Stimulated activated CD4-positive, alpha-beta T cell treated with anti-CD3 and anti-CD28 coated beads, Interleukin-2, amount 100 ng/mL, for 4 hours (primary cell): Measurements from ENCODE around the gene GNAT1.
"Not testable (repeated sequence)": the region's sequence is repeated elsewhere in the genome, so short reads cannot be mapped to it uniquely, and the experiment has no call there.

Source experiments
- DNase-seq: peaks from one replicate; pipeline ENCODE4 v3.0.0-alpha.2; 2020; ENCODE audit warnings: low read depth

The GNAT1 gene

GRCh38 chr3:50222169-50222528 lies 30.7 kb downstream of the GNAT1 start:
- DNase-seq = no peak

- no peak for DNase-seq
Measured at GRCh38 chr3:50224639-50225038, 33.2 kb downstream of the GNAT1 start.

GRCh38 chr3:50226888-50227389 lies 35.5 kb downstream of the GNAT1 start:
- no peak for DNase-seq

DNA sequence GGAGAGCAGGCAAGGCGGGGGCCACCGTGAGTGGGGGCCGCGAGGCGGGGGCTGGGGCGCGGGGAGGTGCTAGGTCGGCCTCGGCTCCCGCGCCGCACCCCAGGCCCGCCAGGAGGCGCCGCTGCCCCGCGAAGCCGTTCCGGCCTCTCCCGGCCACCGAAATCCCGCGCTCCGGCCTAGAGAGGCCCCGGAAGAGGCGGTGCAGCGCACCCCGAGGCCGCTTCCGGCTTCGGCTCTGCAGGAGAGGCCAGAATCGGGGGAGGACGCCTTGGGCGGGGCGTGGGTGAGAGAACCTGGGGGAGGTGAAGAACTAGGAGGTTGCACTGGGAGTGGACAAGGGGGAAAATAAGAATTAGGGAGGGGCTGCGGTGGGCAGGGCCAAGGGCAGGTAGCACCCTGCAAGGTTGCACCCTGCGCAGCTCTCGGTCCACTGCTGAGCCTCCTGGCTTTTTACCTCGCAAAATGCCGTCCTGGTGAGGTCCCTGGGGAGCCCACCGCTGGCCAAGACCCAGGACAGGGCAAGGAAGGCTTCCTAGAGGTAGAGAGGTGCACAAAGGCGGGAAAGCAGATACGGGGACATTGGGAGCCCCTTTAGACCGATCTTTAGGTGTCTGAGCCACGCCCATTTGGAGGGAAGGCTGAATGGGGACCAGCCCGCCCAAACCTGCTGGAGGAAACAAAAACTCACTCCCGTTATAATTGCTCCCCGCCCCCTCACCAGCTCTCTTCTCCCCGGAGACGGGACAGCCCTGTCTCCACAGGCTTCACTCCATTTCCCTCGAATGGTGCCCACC lies 36.2 kb downstream of the GNAT1 start:
- DNase-seq = peak; percentile 80

DNA sequence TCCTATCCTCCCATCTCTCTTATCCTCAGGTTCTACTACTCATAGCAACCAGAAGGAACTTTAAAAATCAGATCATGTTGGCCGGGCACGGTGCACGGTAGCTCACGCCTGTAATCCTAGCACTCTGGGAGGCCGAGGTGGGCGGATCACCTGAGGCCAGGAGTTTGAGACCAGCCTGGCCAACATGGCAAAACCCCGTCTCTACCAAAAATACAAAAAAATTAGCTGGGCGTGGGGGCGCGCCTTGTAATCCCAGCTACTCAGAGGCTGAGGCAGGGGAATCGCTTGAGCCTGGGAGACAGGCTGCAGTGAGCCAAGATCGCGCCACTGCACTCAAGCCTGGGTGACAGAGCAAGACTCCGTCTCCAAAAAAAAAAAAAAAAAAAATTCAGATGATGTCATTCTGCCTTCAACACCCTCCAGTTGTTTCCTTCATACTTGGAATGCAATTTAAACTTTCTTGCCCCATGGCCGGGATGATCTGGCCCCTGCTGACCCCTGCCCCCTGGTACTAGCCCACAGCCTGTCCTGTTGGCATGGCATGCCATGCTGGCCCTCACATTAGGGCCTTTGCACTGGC lies 36.9 kb downstream of the GNAT1 start:
- DNase-seq = not testable (repeated sequence)

GRCh38 chr3:50229490-50229889 lies 38.1 kb downstream of the GNAT1 start:
- no peak for DNase-seq

DNA sequence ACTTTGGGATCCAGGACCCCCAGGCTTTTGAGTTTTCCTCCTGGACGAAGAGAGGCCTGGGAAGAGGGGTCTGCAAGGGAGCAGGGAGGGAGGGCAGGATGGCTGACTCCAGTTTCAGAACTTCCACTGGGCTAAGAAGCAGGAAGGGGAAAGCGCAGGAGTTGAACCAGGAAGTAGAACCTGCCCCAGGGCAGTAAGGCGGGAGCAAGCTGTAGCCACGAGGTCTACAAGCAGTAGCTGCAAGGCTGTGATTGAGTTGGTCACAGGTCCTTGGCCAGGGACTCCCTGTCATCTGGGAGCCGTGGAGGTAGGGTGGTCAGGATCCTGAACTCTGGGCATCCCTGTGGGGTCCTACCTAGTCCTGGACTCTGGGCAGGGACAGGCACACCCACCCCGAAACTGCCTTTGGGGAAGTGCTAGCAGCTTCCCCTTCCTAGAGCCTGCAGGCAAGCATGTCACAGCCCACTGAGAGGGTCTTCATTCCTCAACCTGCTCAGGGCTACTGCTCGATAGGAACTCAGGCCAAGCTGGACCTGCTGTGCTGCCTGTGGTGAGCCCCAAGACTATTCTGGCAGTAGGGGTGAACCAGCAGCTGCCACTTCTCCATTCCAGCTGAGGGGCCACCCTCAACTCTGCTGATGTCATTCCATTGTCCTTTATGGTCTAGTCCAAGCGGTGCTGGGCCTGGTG lies 38.8 kb downstream of the GNAT1 start:
- DNase-seq = no peak

DNA sequence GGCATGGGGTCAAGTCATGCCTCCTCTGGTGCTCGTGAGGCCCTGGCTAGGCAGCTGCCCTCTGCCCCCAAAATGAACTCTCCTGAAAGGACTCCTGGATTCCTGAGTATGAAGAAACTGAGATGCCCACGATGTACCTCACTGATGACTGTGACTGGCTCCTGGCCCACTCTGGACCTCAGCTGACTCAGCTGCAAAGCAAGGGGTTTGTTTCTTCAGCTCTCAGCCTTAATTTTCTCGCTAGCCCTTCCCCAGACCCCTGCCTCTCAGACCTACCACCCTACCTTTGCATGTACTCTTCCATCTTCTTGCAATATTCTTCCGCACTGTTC lies 39.4 kb downstream of the GNAT1 start:
- DNase-seq = no peak

GRCh38 chr3:50231581-50231980 lies 40.2 kb downstream of the GNAT1 start:
- no peak for DNase-seq

- no peak for DNase-seq
Measured at GRCh38 chr3:50232303-50232702, 40.9 kb downstream of the GNAT1 start.

- no peak for DNase-seq
Measured at GRCh38 chr3:50233176-50233575, 41.8 kb downstream of the GNAT1 start.

DNA sequence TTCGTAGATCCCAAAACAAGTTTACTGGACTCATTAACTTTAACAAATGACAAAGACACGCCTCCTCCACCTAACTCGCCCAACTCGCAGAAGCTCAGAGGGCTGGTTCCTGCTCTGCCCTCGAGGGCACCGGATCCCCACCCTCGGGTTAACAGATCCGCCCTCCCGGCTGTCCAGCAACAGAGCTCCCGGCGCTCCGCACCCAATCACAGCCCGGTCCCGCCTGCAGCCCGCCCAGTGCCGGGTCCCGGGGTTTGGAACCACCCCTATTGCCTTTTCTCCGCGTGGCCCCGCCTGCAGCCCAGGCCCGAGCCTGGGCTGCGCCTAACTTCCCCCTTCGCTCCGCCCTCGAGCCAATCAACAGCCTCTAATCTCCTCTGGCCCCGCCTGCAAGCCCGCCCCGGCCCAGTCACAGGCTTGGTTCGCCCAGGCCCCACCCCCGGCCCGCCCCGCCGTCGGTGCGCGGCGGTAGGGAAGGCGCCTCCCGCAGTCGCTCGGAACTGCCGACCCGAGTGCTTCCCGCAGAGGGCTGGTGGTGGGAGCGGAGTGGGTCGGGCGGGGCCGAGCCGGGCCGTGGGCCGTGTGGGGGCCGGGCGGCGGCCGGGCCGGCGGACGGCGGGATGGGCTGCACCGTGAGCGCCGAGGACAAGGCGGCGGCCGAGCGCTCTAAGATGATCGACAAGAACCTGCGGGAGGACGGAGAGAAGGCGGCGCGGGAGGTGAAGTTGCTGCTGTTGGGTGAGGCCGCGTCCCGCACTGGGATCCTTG lies 44.5 kb downstream of the GNAT1 start, which contains the start of gene GNAI2:
TSS of gene GNAI2 (plus strand) at position 489 of the 768 bp plus-strand sequence. CDS start at position 621, 132 bp downstream.
- DNase-seq = peak; percentile 98

- DNase-seq = no peak
Measured at GRCh38 chr3:50236484-50237132, 45.2 kb downstream of the GNAT1 start.

GRCh38 chr3:50237133-50237651 lies 45.8 kb downstream of the GNAT1 start:
- no peak for DNase-seq

DNA sequence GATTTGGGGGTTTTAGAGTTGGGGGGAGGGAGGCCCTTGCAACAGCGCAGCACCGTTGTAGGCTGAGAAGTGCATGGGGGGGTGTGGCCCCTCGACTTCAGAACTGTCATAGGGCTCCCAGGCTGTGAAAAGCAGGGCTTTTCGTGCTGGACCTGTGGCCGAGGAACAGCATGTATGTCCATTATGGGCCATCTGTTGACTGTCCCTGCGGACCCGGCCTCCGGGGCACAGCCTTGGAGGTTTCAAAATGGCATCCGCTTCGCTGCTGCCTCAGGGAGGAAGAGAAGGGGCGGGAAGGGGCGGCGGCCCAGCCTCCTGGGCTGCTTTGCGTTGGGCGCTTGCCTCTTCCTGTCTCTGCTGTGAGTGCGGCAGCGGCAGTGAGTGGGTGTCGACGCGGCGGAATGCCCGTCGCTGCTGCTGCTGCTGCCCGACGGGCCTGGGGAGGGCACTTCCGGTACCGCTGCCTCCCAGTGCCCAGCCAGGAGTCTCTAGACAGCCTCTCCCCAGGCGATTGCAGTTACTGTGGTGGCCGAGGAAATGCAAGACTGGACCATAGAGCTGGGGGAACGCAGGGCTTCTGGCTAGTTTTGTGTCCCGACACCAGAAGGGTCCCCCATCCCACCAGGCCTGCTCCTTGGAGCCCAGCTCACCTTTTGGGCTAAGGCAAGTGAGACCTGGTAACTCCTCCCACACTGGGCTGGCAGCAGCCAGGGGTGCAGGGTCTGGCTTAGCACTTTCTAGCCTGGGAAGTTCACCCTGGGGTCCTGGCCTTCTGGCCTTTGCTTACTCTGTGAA lies 46.5 kb downstream of the GNAT1 start:
- DNase-seq = peak; percentile 78

GRCh38 chr3:50238549-50239026 lies 47.2 kb downstream of the GNAT1 start:
- DNase-seq = no peak

DNA sequence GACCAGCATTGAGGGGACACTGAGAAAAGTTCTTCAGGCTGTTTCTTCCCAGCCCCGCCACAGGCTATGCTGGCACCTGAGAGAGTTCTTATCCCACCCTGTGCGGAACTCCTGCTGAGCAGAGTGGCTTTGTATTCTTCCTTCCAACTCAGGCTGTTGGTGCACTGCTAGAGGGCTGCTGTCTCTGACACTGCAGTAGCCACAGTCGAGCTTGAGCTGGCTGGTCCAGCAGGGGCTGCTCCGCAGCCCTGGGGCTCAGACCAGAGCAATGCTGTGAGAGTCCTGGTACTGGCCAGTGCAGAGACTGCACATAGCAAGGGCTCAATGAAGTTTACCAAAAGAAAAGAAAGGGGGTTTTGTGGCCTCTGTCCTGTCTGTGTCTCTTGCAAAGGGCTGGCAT lies 48.2 kb downstream of the GNAT1 start:
- DNase-seq = no peak

DNA sequence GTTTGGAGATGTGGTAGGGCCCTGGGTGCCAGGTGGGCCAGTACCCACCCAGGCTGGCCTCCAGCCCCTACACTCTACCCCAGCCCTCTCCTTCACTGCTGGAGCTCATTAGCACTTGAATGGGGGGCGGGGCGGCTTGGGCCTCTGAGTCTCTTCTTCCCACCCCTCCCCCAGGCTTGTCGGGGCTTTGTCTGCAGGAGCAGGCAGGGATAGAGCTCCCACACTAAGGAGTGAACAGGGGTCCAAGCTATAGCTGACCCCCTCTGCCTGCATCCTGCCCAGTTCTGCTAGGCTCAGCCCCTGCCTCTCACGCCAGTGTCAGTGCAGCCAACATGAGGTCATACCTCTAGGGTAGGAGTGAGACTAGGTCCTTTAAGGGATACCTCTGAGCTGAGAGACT lies 49.8 kb downstream of the GNAT1 start:
- no peak for DNase-seq

- DNase-seq = no peak
Measured at GRCh38 chr3:50241713-50242380, 50.4 kb downstream of the GNAT1 start.

DNA sequence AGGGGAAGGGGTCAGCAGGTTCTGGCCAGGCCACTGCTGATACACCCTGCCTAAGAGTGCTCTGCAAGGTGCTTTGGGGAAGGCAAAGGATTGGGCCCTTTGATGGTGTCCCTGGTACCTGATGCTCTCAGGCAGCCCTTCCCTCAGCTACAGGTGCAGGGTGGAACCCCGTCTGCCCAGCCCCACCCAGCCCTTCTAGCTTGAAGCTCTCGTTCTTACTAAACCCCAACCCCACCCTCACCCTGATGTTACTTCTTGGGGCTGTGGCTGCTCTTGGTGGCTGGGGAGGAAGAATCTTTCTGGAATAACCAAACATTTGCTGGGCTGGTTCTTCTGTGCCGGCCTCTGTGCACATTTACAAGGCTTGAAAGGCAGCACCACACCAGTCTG lies 51.0 kb downstream of the GNAT1 start:
- no peak for DNase-seq
